Body of pancreas (tissue), 4 donors: Measurements from ENCODE around the gene CPEB2. TPM values are rescaled to one million over a fixed set of nuclear protein-coding genes. Genes with fewer than 3 reads are reported as not detected.

ENCODE experiments used
- ATAC-seq: fragments of 150-250 bp; one replicate; pipeline ENCODE4 v1.9.1; 2016
- DNase-seq, 4 donors: peaks; one replicate each; pipeline ENCODE4 v3.0.0-alpha.2; 2019
- H3K27ac ChIP-seq, 4 donors: fragments of 200-600 bp; sonication (generic); 1 replicate in 3 of 4; 2 replicates in 1 of 4; pipeline versions ENCODE4 v1.5.1 to v1.6.1; 2016 to 2019; ENCODE audit warnings: mild to moderate bottlenecking in 1 of 4, mixed read lengths in 1 of 4, moderate library complexity in 1 of 4
- H3K27me3 ChIP-seq, 2 donors: fragments of 200-600 bp; sonication (generic); one replicate each; pipeline ENCODE4 v1.6.0; 2016; ENCODE audit warnings: mild to moderate bottlenecking in 1 of 2
- H3K36me3 ChIP-seq, 2 donors: fragments of 200-600 bp; sonication (generic); replicated peaks in 1 of 2; 2 replicates each; pipeline ENCODE4 v1.5.1; 2016; ENCODE audit warnings: low read depth in 2 of 2; ENCODE audit not compliant: insufficient read depth in 1 of 2
- H3K4me1 ChIP-seq: fragments of 200-600 bp; sonication (generic); one replicate; pipeline ENCODE4 v1.6.0; 2016
- H3K4me3 ChIP-seq, 2 donors: fragments of 200-600 bp; sonication (generic); 1 replicate in 1 of 2; 2 replicates in 1 of 2; pipeline ENCODE4 v1.5.1; 2016 to 2019
- H3K9me3 ChIP-seq, 3 donors: fragments of 200-600 bp; sonication (generic); 1 replicate in 2 of 3; 2 replicates in 1 of 3; pipeline ENCODE4 v1.5.1; 2016
- CTCF ChIP-seq, 7 experiments: fragments of 450-650 bp in 4 of 7; fragments of 200-600 bp in 3 of 7; sonication (generic) in 3 of 7; IDR thresholded peaks; one replicate each; pipeline ENCODE4 v1.5.1; 2016 to 2019; ENCODE audit warnings: antibody characterized with exemption in 7 of 7
- POLR2A ChIP-seq, 3 donors: fragments of 450-650 bp; IDR thresholded peaks; one replicate each; pipeline ENCODE4 v1.6.1; 2016; ENCODE audit warnings: antibody characterized with exemption in 3 of 3, mild to moderate bottlenecking in 2 of 3
- whole genome bisulfite sequencing, 2 donors: methylation state at CpG; one replicate each; pipeline ENCODE4 v1.1.5; 2017; 5-methylcytosine and 5-hydroxymethylcytosine counted together
- intact Hi-C: fragments of 100-400 bp; cut with DNase I; formaldehyde crosslinking; loops from one replicate; pipeline ENCODE4 v1.15.1; 2023
- total RNA-seq, 2 donors: library from RNA; depleted of rRNA; stranded (reverse); fragments of >200 nt; gene quantifications; one replicate each; pipeline ENCODE4 v1.1.0, GENCODE V29; 2016

Gene CPEB2
- total RNA-seq, 2 donors from 2014 or later, result 6.6 to 8.0 TPM

GRCh38 chr4:15089979-15090378 is 87.7 kb downstream of the CPEB2 start:
- ATAC-seq (no peak), DNase-seq (no peak)
- H3K4me1 ChIP-seq, result no peaks in the 10 kb centered on the region
- WGBS, 2 donors, result 77 to 79% methylated on average over 3 of the region's 3 CpGs
- no peaks in the 10 kb centered on the region for H3K36me3 ChIP-seq
- H3K9me3 ChIP-seq, result no peaks in the 10 kb centered on the region
- TF ChIP-seq POLR2A (IDR thresholded peaks at IDR 0.05), result no peak
- no peak for TF ChIP-seq CTCF (IDR thresholded peaks at IDR 0.05)
- intact Hi-C loops, result no loop called here
- no peaks in the 10 kb centered on the region for H3K27me3 ChIP-seq
- no peak overlapping the region for H3K27ac ChIP-seq
- H3K4me3 ChIP-seq, result no peak overlapping the region

- no peak for DNase-seq
- TF ChIP-seq POLR2A (IDR thresholded peaks at IDR 0.05) (no peak), CTCF (IDR thresholded peaks at IDR 0.05) (no peak)
- Histone ChIP-seq H3K9me3 (no peaks in the 10 kb centered on the region), H3K27ac (no peak overlapping the region), H3K36me3 (no peaks in the 10 kb centered on the region), H3K4me1 (no peaks in the 10 kb centered on the region), H3K27me3 (no peaks in the 10 kb centered on the region), H3K4me3 (no peak overlapping the region)
- intact Hi-C loops, result no loop called here
- WGBS, 2 donors, result 45 to 58% methylated on average over 1 of the region's 1 CpG
- no peak for ATAC-seq
Observed at GRCh38 chr4:15100380-15100779, 98.1 kb downstream of the CPEB2 start.

GRCh38 chr4:15100994-15101695 is 98.9 kb downstream of the CPEB2 start:
- WGBS, 2 donors, result 59 to 61% methylated on average over 7 of the region's 7 CpGs
- H3K27ac ChIP-seq, result no peak overlapping the region
- no peaks in the 10 kb centered on the region for H3K36me3 ChIP-seq
- H3K4me1 ChIP-seq, result no peaks in the 10 kb centered on the region
- no peaks in the 10 kb centered on the region for H3K9me3 ChIP-seq
- ATAC-seq (no peak), DNase-seq (no peak)
- intact Hi-C loops, result no loop called here
- TF ChIP-seq POLR2A (IDR thresholded peaks at IDR 0.05), result no peak
- no peak for TF ChIP-seq CTCF (IDR thresholded peaks at IDR 0.05)
- H3K27me3 ChIP-seq, result no peaks in the 10 kb centered on the region
- no peak overlapping the region for H3K4me3 ChIP-seq

GRCh38 chr4:15104825-15105224 is 102.5 kb downstream of the CPEB2 start:
- no peak for ATAC-seq
- H3K4me1 ChIP-seq, result no peaks in the 10 kb centered on the region
- intact Hi-C loops, result no loop called here
- H3K27me3 ChIP-seq, result no peaks in the 10 kb centered on the region
- H3K36me3 ChIP-seq, result no peaks in the 10 kb centered on the region
- 86 to 100% methylated on average over 1 of the region's 1 CpG for whole genome bisulfite sequencing, 2 donors
- no peak overlapping the region for H3K27ac ChIP-seq
- H3K9me3 ChIP-seq, result no peaks in the 10 kb centered on the region
- TF ChIP-seq CTCF (IDR thresholded peaks at IDR 0.05), result no peak
- TF ChIP-seq POLR2A (IDR thresholded peaks at IDR 0.05), result no peak
- no peak for DNase-seq
- H3K4me3 ChIP-seq, result no peak overlapping the region

- Histone ChIP-seq H3K9me3 (no peaks in the 10 kb centered on the region), H3K4me3 (no peak overlapping the region), H3K4me1 (no peaks in the 10 kb centered on the region), H3K36me3 (no peaks in the 10 kb centered on the region), H3K27me3 (no peaks in the 10 kb centered on the region), H3K27ac (no peak overlapping the region)
- intact Hi-C loops, result no loop called here
- no peak for ATAC-seq
- no peak for TF ChIP-seq POLR2A (IDR thresholded peaks at IDR 0.05)
- WGBS, 2 donors, result 56 to 60% methylated on average over 5 of the region's 5 CpGs
- no peak for DNase-seq
Observed at GRCh38 chr4:15106399-15106798, 104.1 kb downstream of the CPEB2 start.
